ENCODE results near the gene SERTM2. TPM values are rescaled to one million over a fixed set of nuclear protein-coding genes. Genes with fewer than 3 reads are reported as not detected.

The SERTM2 gene
- polyA plus RNA-seq, 3 donors from 2014 or later, result not detected

Other genes starting within 250 kb of the SERTM2 start
- gene CAPN6, start 241.2 kb upstream of the SERTM2 start, polyA plus RNA-seq, result not detected
- not detected for gene DCX, start 99.5 kb upstream of the SERTM2 start, polyA plus RNA-seq
- 10 to 100 TPM; 29.7 to 38.2 (median 34.5) TPM for gene ALG13, start 169.5 kb downstream of the SERTM2 start, polyA plus RNA-seq